Measurements from ENCODE around the gene CHN2.

GRCh38 chr7:29415215-29415614, 220.6 kb downstream of the CHN2 start:
- TF ChIP-seq RARB (CRISPR knock-in tag; IDR thresholded peaks at IDR 0.05) (no peak), PATZ1 (CRISPR knock-in tag; IDR thresholded peaks at IDR 0.05; ENCODE audit: borderline replicate concordance) (no peak), ARNTL (CRISPR knock-in tag; IDR thresholded peaks at IDR 0.05; ENCODE audit: borderline replicate concordance, low read depth) (no peak), ISL1 (CRISPR knock-in tag; IDR thresholded peaks at IDR 0.05) (no peak), TOX (CRISPR knock-in tag; IDR thresholded peaks at IDR 0.05; ENCODE audit: borderline replicate concordance) (no peak), ZFP3 (CRISPR knock-in tag; IDR thresholded peaks at IDR 0.05) (no peak)

Data from SK-N-SH treated with all-trans-retinoic acid at 6 μM for 48 hours (cell line).